SK-N-SH treated with all-trans-retinoic acid at 6 μM for 48 hours (cell line): ENCODE data around the gene FAM184B.

Source experiments
- ATAC-seq: fragments of 200-7000 bp; cut with Tn5 transposase; 3 replicates; pipeline ENCODE4 v1.9.1; 2020; ENCODE audit warnings: mild to moderate bottlenecking, moderate library complexity
- BACH2 ChIP-seq: fragments of 250-450 bp; sonication (Bioruptor Pico); IDR thresholded peaks from 2 replicates; pipeline ENCODE4 v1.9.0; 2021; ENCODE audit warnings: mild to moderate bottlenecking, borderline replicate concordance
- CSDC2 ChIP-seq: fragments of 250-450 bp; sonication (Bioruptor Pico); IDR thresholded peaks from 2 replicates; pipeline ENCODE4 v1.5.0; 2020; ENCODE audit warnings: mild to moderate bottlenecking, moderate library complexity
- ESRRG ChIP-seq: fragments of 250-450 bp; sonication (Bioruptor Pico); IDR thresholded peaks from 2 replicates; pipeline ENCODE4 v1.6.1; 2021; ENCODE audit warnings: mild to moderate bottlenecking
- GLIS3 ChIP-seq: fragments of 250-450 bp; sonication (Bioruptor Pico); IDR thresholded peaks from 2 replicates; pipeline ENCODE4 v1.5.0; 2020; ENCODE audit warnings: mild to moderate bottlenecking, moderate library complexity
- ISL1 ChIP-seq: fragments of 250-450 bp; sonication (Bioruptor Pico); IDR thresholded peaks from 2 replicates; pipeline ENCODE4 v2.1.2; 2022; ENCODE audit warnings: mild to moderate bottlenecking, moderate library complexity
- OSR1 ChIP-seq: fragments of 250-450 bp; sonication (Bioruptor Pico); IDR thresholded peaks from 2 replicates; pipeline ENCODE4 v1.8.0; 2022; ENCODE audit warnings: moderate library complexity, mild to moderate bottlenecking, inconsistent platforms
- RARB ChIP-seq: fragments of 250-450 bp; sonication (Bioruptor Pico); IDR thresholded peaks from 2 replicates; pipeline ENCODE4 v1.8.0; 2021; ENCODE audit warnings: mild to moderate bottlenecking, moderate library complexity
- SNAI2 ChIP-seq: fragments of 250-450 bp; sonication (Bioruptor Pico); IDR thresholded peaks from 2 replicates; pipeline ENCODE4 v1.5.0; 2020; ENCODE audit warnings: mild to moderate bottlenecking, moderate library complexity
- TCF4 ChIP-seq: fragments of 250-450 bp; sonication (Bioruptor Pico); IDR thresholded peaks from 2 replicates; pipeline ENCODE4 v1.8.0; 2021; ENCODE audit warnings: mild to moderate bottlenecking, moderate library complexity, borderline replicate concordance
- TOX ChIP-seq: fragments of 250-450 bp; sonication (Bioruptor Pico); IDR thresholded peaks from 2 replicates; pipeline ENCODE4 v1.8.0; 2021; ENCODE audit warnings: mild to moderate bottlenecking, moderate library complexity, borderline replicate concordance
- ZC3H10 ChIP-seq: fragments of 250-450 bp; sonication (Bioruptor Pico); IDR thresholded peaks from 2 replicates; pipeline ENCODE4 v1.5.1; 2021; ENCODE audit warnings: mild to moderate bottlenecking, moderate library complexity
- ZNF565 ChIP-seq: fragments of 450-650 bp; formaldehyde crosslinking; conservative IDR thresholded peaks from 2 replicates; pipeline ENCODE4 v1.5.0; 2020; ENCODE audit warnings: low read depth, mild to moderate bottlenecking, moderate library complexity
- ZNF70 ChIP-seq: fragments of 450-650 bp; formaldehyde crosslinking; IDR thresholded peaks from 2 replicates; pipeline ENCODE4 v1.5.0; 2020; ENCODE audit warnings: mild to moderate bottlenecking, moderate library complexity
- TF ChIP-seq, protein P1 (sequence below): fragments of 250-450 bp; sonication (Bioruptor Pico); IDR thresholded peaks from 2 replicates; pipeline ENCODE4 v1.8.0; 2020; ENCODE audit warnings: mild to moderate bottlenecking, moderate library complexity, borderline replicate concordance
- TF ChIP-seq, protein P2 (sequence below): fragments of 250-450 bp; sonication (Bioruptor Pico); IDR thresholded peaks from 2 replicates; pipeline ENCODE4 v1.5.0; 2020; ENCODE audit warnings: mild to moderate bottlenecking, moderate library complexity
- TF ChIP-seq, protein P3 (sequence below): fragments of 250-450 bp; sonication (Bioruptor Pico); IDR thresholded peaks from 2 replicates; pipeline ENCODE4 v1.8.0; 2021; ENCODE audit warnings: low read depth, mild to moderate bottlenecking, moderate library complexity, borderline replicate concordance

FAM184B gene

DNA sequence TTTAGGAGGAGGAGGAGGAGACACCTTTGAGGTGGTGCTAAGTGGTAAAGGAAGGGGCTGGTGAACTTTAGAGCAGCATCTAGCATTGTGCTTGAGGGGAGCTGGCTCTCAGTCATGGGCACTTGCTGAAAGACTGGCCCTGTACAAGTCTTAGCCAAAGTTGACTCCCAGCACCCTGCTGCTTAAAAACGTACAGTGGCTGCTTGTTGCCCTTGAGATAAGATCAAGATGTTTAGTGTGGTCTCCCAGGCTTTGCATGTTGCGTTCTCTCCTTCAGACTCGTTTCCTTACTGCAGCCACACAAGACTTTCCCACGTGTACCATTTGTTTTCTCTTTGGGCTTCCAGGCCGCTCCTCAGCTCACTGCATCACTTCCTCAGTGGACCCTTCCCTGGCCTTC, 165.1 kb downstream of the FAM184B start:
- ATAC-seq = no peak
- TF ChIP-seq ZC3H10 (CRISPR knock-in tag) (no peak), ESRRG (CRISPR knock-in tag) (no peak), ZNF565 (CRISPR knock-in tag) (no peak), OSR1 (no peak), TCF4 (CRISPR knock-in tag) (no peak), ISL1 (no peak), TOX (no peak), CSDC2 (CRISPR knock-in tag) (no peak)
- TF ChIP-seq, protein P1, sequence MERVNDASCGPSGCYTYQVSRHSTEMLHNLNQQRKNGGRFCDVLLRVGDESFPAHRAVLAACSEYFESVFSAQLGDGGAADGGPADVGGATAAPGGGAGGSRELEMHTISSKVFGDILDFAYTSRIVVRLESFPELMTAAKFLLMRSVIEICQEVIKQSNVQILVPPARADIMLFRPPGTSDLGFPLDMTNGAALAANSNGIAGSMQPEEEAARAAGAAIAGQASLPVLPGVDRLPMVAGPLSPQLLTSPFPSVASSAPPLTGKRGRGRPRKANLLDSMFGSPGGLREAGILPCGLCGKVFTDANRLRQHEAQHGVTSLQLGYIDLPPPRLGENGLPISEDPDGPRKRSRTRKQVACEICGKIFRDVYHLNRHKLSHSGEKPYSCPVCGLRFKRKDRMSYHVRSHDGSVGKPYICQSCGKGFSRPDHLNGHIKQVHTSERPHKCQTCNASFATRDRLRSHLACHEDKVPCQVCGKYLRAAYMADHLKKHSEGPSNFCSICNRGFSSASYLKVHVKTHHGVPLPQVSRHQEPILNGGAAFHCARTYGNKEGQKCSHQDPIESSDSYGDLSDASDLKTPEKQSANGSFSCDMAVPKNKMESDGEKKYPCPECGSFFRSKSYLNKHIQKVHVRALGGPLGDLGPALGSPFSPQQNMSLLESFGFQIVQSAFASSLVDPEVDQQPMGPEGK (CRISPR knock-in tag) = no peak
- TF ChIP-seq, protein P2, sequence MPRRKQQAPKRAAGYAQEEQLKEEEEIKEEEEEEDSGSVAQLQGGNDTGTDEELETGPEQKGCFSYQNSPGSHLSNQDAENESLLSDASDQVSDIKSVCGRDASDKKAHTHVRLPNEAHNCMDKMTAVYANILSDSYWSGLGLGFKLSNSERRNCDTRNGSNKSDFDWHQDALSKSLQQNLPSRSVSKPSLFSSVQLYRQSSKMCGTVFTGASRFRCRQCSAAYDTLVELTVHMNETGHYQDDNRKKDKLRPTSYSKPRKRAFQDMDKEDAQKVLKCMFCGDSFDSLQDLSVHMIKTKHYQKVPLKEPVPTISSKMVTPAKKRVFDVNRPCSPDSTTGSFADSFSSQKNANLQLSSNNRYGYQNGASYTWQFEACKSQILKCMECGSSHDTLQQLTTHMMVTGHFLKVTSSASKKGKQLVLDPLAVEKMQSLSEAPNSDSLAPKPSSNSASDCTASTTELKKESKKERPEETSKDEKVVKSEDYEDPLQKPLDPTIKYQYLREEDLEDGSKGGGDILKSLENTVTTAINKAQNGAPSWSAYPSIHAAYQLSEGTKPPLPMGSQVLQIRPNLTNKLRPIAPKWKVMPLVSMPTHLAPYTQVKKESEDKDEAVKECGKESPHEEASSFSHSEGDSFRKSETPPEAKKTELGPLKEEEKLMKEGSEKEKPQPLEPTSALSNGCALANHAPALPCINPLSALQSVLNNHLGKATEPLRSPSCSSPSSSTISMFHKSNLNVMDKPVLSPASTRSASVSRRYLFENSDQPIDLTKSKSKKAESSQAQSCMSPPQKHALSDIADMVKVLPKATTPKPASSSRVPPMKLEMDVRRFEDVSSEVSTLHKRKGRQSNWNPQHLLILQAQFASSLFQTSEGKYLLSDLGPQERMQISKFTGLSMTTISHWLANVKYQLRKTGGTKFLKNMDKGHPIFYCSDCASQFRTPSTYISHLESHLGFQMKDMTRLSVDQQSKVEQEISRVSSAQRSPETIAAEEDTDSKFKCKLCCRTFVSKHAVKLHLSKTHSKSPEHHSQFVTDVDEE (CRISPR knock-in tag) = no peak

DNA sequence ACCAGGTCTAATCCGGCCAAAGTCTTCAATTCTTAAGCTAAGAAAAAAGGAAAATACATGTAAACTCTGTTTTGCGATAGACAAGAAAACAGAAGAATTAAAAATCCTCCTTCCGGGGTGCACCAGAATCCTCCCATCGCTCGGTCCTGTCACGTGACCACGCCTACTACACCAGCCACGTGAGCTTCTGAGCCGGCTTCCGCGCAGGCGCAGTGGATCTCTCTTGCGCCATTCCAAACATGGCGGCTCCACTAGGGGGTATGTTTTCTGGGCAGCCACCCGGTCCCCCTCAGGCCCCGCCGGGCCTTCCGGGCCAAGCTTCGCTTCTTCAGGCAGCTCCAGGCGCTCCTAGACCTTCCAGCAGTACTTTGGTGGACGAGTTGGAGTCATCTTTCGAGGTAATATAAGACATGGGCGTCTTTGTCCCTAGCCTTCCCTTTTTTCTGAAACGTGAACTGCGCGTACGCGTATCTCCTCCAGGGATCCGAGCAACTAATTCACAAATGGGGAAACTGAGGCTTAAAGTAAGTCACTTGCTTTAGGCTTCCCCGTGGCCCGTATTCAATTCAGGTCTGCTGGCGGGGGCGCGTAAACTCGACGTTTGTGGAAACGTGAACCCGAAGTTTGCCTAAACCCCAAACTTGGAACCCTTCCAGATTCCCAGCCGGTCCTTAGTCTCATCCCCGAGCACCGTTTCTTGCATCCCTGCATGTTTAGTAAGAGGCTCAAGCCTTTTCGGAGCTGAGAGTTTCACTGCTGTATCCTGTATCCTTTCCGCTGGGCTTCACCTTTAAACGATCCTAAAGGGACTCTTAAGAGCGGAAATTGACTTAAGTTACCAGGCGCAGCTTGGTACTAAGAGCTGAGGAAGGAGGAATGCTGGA, 166.8 kb downstream of the FAM184B start, which contains the start of gene MED28:
TSS of gene MED28 (plus strand) at position 226 of the 884 bp plus-strand sequence. CDS start at position 240, 14 bp downstream.
- peak; percentile 91 for ATAC-seq
- no peak for TF ChIP-seq ZNF565 (CRISPR knock-in tag)
- TF ChIP-seq, protein P2 (CRISPR knock-in tag) = 0 out of 2 replicates have a peak, but pooled peaks have one; percentile 19

DNA sequence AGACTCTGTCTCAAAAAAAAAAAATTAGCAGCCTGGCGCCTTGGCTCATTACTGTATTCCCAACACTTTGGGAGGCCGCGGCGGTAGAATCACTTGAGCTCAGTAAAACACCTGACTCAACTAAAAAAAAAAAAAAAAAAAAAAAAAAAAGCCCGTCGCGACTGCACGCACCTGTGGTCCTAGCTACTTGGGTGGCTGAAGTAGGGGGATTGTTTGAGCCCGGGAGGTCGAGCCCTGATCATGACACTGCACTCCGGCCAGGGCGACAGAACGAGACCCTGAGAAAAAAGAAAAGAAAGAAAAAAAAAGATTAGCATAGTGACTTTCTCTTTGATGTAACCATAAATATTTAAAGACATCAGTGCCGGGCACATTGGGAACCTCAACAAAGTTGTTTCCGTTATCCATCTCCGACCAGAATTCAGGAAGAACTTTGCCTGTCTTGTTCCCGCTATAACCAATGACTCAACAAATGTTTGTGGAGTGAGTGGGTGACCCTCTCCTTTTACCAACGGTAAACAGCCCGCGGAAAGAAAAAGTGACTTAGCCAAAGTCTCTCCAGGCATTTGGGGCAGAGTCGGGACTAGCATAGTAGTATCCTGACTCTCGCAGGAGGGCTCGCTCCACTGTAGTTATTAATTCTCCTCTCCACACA, 167.5 kb downstream of the FAM184B start:
- peak; percentile 84 for ATAC-seq
- TF ChIP-seq ZNF565 (CRISPR knock-in tag) = no peak
- no peak for TF ChIP-seq ZC3H10 (CRISPR knock-in tag)
- TF ChIP-seq GLIS3 (CRISPR knock-in tag) = no peak
- no peak for TF ChIP-seq ISL1
- no peak for TF ChIP-seq CSDC2 (CRISPR knock-in tag)
- TF ChIP-seq, protein P1 (CRISPR knock-in tag) = no peak
- TF ChIP-seq, all 23 proteins: peak for 0

DNA sequence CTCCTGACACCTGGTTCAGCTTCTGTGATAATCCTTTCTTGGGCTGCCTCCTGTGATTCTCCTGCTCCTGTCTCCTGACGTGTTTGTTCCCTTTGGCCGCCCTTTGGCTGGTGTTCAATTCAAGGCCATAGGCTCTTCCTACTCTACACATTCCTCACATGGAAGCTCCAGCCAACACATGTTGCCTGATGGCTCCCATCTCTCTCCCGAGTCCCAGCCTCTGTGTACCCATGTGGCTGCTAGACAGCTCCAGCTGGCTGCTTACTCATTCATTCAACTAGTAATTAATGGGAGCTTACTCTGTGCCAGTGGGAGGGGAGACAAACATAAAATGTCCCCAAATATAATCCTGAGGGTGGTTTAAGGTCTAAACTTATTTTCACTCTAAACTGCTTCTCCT, 176.2 kb downstream of the FAM184B start:
- ATAC-seq = no peak
- TF ChIP-seq SNAI2 (CRISPR knock-in tag) = no peak
- TF ChIP-seq, protein P2 (CRISPR knock-in tag) = no peak
- no peak for TF ChIP-seq RARB
- no peak for TF ChIP-seq ZNF70 (CRISPR knock-in tag)
- no peak for TF ChIP-seq GLIS3 (CRISPR knock-in tag)
- TF ChIP-seq, protein P1 (CRISPR knock-in tag) = no peak
- TF ChIP-seq CSDC2 (CRISPR knock-in tag) = no peak
- no peak for TF ChIP-seq BACH2 (CRISPR knock-in tag)
- TF ChIP-seq, protein P3, sequence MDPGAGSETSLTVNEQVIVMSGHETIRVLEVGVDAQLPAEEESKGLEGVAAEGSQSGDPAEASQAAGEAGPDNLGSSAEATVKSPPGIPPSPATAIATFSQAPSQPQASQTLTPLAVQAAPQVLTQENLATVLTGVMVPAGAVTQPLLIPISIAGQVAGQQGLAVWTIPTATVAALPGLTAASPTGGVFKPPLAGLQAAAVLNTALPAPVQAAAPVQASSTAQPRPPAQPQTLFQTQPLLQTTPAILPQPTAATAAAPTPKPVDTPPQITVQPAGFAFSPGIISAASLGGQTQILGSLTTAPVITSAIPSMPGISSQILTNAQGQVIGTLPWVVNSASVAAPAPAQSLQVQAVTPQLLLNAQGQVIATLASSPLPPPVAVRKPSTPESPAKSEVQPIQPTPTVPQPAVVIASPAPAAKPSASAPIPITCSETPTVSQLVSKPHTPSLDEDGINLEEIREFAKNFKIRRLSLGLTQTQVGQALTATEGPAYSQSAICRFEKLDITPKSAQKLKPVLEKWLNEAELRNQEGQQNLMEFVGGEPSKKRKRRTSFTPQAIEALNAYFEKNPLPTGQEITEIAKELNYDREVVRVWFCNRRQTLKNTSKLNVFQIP (CRISPR knock-in tag) = no peak
